HepG2 (cell line): Measurements from ENCODE around the gene CRYM. TPM values are rescaled to one million over a fixed set of nuclear protein-coding genes. Genes with fewer than 3 reads are reported as not detected.
A peak's percentile ranks its signal among the peaks of the same experiment; 100 is the strongest.

Experiments
- ATM ChIP-seq: fragments of 450-650 bp; IDR thresholded peaks from 2 replicates; pipeline ENCODE4 v1.7.1; 2017; ENCODE audit warnings: mild to moderate bottlenecking, borderline replicate concordance
- KAT8 ChIP-seq: IDR thresholded peaks from 2 replicates; pipeline ENCODE4 v1.6.1; 2016; ENCODE audit warnings: missing genetic modification reagents, missing compliant biosample characterization
- MZF1 ChIP-seq: sonication (generic); formaldehyde crosslinking; IDR thresholded peaks from 2 replicates; pipeline ENCODE4 v1.8.1; 2023; ENCODE audit warnings: mild to moderate bottlenecking, missing genetic modification reagents, borderline replicate concordance
- SP5 ChIP-seq: IDR thresholded peaks from 2 replicates; pipeline ENCODE4 v1.6.1; 2016; ENCODE audit warnings: low read depth, borderline replicate concordance
- SRSF9 ChIP-seq: fragments of 200-400 bp; formaldehyde crosslinking; IDR thresholded peaks from 2 replicates; pipeline ENCODE4 v1.6.1; 2018; ENCODE audit warnings: borderline replicate concordance, mild to moderate bottlenecking, low read depth, low read length; ENCODE audit not compliant: insufficient read depth, poor library complexity, severe bottlenecking
- TP53 ChIP-seq: sonication (generic); formaldehyde crosslinking; conservative IDR thresholded peaks from 2 replicates; pipeline ENCODE4 v1.4.0; 2020; ENCODE audit warnings: missing genetic modification reagents
- USF2 ChIP-seq, 2 experiments: sonication (generic) in 1 of 2; formaldehyde crosslinking in 1 of 2; IDR thresholded peaks; 2 replicates each; pipeline versions ENCODE4 v1.5.1 to v1.6.1; 2011 to 2020; ENCODE audit warnings: borderline replicate concordance in 1 of 2, low read depth in 1 of 2, low read length in 1 of 2, mild to moderate bottlenecking in 1 of 2, missing genetic modification reagents in 1 of 2, moderate library complexity in 1 of 2
- ZBTB7A ChIP-seq: sonication (generic); formaldehyde crosslinking; IDR thresholded peaks from 2 replicates; pipeline ENCODE4 v1.8.0; 2022; ENCODE audit warnings: mild to moderate bottlenecking, missing genetic modification reagents
- ZFYVE20 ChIP-seq: sonication (generic); formaldehyde crosslinking; IDR thresholded peaks from 2 replicates; pipeline ENCODE4 v1.8.0; 2023; ENCODE audit warnings: low read depth, mild to moderate bottlenecking, moderate library complexity, missing genetic modification reagents, borderline replicate concordance
- ZNF616 ChIP-seq: sonication (generic); formaldehyde crosslinking; IDR thresholded peaks from 2 replicates; pipeline ENCODE4 v1.5.0; 2020; ENCODE audit warnings: low read depth, mild to moderate bottlenecking, missing genetic modification reagents
- ZNF7 ChIP-seq: IDR thresholded peaks from 2 replicates; pipeline ENCODE4 v1.6.1; 2016; ENCODE audit warnings: missing biosample characterization, missing genetic modification reagents
- polyA plus RNA-seq, 8 experiments: library from polyadenylated mRNA; depleted of rRNA in 3 of 8; stranded (reverse) in 7 of 8; unstranded in 1 of 8; fragments of >200 nt; fragmentation: Illumina TruSeq in 4 of 8; extraction: Trizol in 4 of 8; gene quantifications; 2 replicates each; pipeline versions ENCODE4 v1.2.1 to v1.2.3, GENCODE V29; 2011 to 2016; ENCODE audit warnings: low read depth in 4 of 8, missing spikeins in 1 of 8, mixed read lengths in 1 of 8; ENCODE audit not compliant: insufficient read depth in 1 of 8
- total RNA-seq, 5 experiments: library from RNA; depleted of rRNA; stranded (reverse); fragments of >200 nt; fragmentation: Illumina TruSeq; extraction: Trizol; gene quantifications; 2 replicates each; pipeline ENCODE4 v1.2.3, GENCODE V29; 2016; ENCODE audit warnings: low read depth in 1 of 5
- TF ChIP-seq, protein P1 (sequence below): sonication (generic); formaldehyde crosslinking; IDR thresholded peaks from 2 replicates; pipeline ENCODE4 v1.4.0; 2020; ENCODE audit warnings: mild to moderate bottlenecking, missing genetic modification reagents
- TF ChIP-seq, protein P2 (sequence below): sonication (generic); formaldehyde crosslinking; conservative IDR thresholded peaks from 2 replicates; pipeline ENCODE4 v1.8.1; 2023; ENCODE audit warnings: missing genetic modification reagents
- TF ChIP-seq, protein P3 (sequence below): sonication (generic); formaldehyde crosslinking; IDR thresholded peaks from 2 replicates; pipeline ENCODE4 v1.4.0; 2020; ENCODE audit warnings: missing genetic modification reagents, mild to moderate bottlenecking, borderline replicate concordance
- TF ChIP-seq, protein P4 (sequence below): sonication (generic); formaldehyde crosslinking; IDR thresholded peaks from 2 replicates; pipeline ENCODE4 v1.5.0; 2020; ENCODE audit warnings: missing genetic modification reagents

CRYM gene
- total and polyA plus RNA-seq, 2 of the 13 experiments (the other 11 are each of a cell fraction or from before 2014, with no cell fraction given): 1.9 to 2.2 TPM

GRCh38 chr16:21233521-21234150 is 44.5 kb downstream of the CRYM start, which contains the start of gene ANKS4B (continued):
- TF ChIP-seq, protein P1, sequence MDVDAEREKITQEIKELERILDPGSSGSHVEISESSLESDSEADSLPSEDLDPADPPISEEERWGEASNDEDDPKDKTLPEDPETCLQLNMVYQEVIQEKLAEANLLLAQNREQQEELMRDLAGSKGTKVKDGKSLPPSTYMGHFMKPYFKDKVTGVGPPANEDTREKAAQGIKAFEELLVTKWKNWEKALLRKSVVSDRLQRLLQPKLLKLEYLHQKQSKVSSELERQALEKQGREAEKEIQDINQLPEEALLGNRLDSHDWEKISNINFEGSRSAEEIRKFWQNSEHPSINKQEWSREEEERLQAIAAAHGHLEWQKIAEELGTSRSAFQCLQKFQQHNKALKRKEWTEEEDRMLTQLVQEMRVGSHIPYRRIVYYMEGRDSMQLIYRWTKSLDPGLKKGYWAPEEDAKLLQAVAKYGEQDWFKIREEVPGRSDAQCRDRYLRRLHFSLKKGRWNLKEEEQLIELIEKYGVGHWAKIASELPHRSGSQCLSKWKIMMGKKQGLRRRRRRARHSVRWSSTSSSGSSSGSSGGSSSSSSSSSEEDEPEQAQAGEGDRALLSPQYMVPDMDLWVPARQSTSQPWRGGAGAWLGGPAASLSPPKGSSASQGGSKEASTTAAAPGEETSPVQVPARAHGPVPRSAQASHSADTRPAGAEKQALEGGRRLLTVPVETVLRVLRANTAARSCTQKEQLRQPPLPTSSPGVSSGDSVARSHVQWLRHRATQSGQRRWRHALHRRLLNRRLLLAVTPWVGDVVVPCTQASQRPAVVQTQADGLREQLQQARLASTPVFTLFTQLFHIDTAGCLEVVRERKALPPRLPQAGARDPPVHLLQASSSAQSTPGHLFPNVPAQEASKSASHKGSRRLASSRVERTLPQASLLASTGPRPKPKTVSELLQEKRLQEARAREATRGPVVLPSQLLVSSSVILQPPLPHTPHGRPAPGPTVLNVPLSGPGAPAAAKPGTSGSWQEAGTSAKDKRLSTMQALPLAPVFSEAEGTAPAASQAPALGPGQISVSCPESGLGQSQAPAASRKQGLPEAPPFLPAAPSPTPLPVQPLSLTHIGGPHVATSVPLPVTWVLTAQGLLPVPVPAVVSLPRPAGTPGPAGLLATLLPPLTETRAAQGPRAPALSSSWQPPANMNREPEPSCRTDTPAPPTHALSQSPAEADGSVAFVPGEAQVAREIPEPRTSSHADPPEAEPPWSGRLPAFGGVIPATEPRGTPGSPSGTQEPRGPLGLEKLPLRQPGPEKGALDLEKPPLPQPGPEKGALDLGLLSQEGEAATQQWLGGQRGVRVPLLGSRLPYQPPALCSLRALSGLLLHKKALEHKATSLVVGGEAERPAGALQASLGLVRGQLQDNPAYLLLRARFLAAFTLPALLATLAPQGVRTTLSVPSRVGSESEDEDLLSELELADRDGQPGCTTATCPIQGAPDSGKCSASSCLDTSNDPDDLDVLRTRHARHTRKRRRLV (CRISPR knock-in tag): no peak; the same call in 1 of the 2 replicates
- TF ChIP-seq, protein P2, sequence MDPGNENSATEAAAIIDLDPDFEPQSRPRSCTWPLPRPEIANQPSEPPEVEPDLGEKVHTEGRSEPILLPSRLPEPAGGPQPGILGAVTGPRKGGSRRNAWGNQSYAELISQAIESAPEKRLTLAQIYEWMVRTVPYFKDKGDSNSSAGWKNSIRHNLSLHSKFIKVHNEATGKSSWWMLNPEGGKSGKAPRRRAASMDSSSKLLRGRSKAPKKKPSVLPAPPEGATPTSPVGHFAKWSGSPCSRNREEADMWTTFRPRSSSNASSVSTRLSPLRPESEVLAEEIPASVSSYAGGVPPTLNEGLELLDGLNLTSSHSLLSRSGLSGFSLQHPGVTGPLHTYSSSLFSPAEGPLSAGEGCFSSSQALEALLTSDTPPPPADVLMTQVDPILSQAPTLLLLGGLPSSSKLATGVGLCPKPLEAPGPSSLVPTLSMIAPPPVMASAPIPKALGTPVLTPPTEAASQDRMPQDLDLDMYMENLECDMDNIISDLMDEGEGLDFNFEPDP (CRISPR knock-in tag): no peak
- TF ChIP-seq TP53 (no peak), ZFYVE20 (no peak), SP5 (CRISPR knock-in tag) (peak; percentile 72), ZNF616 (CRISPR knock-in tag) (no peak), USF2 (IDR thresholded peaks at IDR 0.05; ENCODE audit: low read depth, low read length) (no peak), USF2 (CRISPR knock-in tag; IDR thresholded peaks at IDR 0.05; ENCODE audit: borderline replicate concordance) (no peak), ZNF7 (CRISPR knock-in tag) (no peak), ATM (no peak), KAT8 (peak; percentile 82), MZF1 (CRISPR knock-in tag) (no peak), ZBTB7A (CRISPR knock-in tag) (no peak), SRSF9 (no peak)
- TF ChIP-seq, protein P3, sequence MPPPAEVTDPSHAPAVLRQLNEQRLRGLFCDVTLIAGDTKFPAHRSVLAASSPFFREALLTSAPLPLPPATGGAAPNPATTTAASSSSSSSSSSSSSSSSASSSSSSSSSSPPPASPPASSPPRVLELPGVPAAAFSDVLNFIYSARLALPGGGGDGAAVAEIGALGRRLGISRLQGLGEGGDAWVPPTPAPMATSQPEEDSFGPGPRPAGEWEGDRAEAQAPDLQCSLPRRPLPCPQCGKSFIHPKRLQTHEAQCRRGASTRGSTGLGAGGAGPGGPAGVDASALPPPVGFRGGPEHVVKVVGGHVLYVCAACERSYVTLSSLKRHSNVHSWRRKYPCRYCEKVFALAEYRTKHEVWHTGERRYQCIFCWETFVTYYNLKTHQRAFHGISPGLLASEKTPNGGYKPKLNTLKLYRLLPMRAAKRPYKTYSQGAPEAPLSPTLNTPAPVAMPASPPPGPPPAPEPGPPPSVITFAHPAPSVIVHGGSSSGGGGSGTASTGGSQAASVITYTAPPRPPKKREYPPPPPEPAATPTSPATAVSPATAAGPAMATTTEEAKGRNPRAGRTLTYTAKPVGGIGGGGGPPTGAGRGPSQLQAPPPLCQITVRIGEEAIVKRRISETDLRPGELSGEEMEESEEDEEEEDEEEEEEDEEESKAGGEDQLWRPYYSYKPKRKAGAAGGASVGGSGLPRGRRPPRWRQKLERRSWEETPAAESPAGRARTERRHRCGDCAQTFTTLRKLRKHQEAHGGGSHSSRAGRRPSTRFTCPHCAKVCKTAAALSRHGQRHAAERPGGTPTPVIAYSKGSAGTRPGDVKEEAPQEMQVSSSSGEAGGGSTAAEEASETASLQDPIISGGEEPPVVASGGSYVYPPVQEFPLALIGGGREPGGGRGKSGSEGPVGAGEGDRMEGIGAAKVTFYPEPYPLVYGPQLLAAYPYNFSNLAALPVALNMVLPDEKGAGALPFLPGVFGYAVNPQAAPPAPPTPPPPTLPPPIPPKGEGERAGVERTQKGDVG (CRISPR knock-in tag): no peak
- TF ChIP-seq, protein P4, sequence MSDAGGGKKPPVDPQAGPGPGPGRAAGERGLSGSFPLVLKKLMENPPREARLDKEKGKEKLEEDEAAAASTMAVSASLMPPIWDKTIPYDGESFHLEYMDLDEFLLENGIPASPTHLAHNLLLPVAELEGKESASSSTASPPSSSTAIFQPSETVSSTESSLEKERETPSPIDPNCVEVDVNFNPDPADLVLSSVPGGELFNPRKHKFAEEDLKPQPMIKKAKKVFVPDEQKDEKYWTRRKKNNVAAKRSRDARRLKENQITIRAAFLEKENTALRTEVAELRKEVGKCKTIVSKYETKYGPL: no peak
